HCT116 (cell line): ENCODE measurements around the gene NFATC1. TPM values are rescaled to one million over a fixed set of nuclear protein-coding genes. Genes with fewer than 3 reads are reported as not detected.

ENCODE experiments used
- ATAC-seq: fragments of 200-7000 bp; cut with Tn5 transposase; 2 replicates; pipeline ENCODE4 v1.9.1; 2020; ENCODE audit warnings: mild to moderate bottlenecking, moderate library complexity
- BruUV-seq: library from RNA; stranded (reverse); fragments of 400-500 nt; replicated peaks from 2 replicates; lab custom pipeline; 2021; lab: Mats Ljungman, UMichigan
- CTCF ChIA-PET: fragments of 300-600 bp; sonication (Branson Sonifier 250); formaldehyde crosslinking; loops from one replicate; lab custom pipeline; 2021; ENCODE audit warnings: antibody characterized with exemption; lab: Charles Lee
- POLR2A ChIA-PET: fragments of 300-600, 350-600 bp; sonication (Branson Sonifier 250); formaldehyde crosslinking; loops from one replicate; lab custom pipeline; 2021; ENCODE audit warnings: antibody characterized with exemption; lab: Charles Lee
- RAD21 ChIA-PET, 2 experiments: fragments of 300-600 bp; sonication (Branson Sonifier 250); formaldehyde crosslinking; loops; one replicate each; lab custom pipeline; 2023; ENCODE audit warnings: low total read pairs in 2 of 2; ENCODE audit not compliant: uncharacterized antibody in 2 of 2, unreplicated experiment in 2 of 2, low non-redundant PET in 1 of 2; lab: Charles Lee
- DNase-seq: peaks from one replicate; pipeline ENCODE4 v3.0.0-alpha.2; 2010; ENCODE audit warnings: low read depth, low spot score
- H2AFZ ChIP-seq: fragments of 200-600 bp; shearing (Covaris generic), sonication (generic); 2 replicates; pipeline ENCODE4 v1.6.1; 2017; ENCODE audit warnings: low read depth, mixed run types, mixed read lengths, antibody characterized with exemption, low read length; ENCODE audit not compliant: poor library complexity, severe bottlenecking
- H3K27ac ChIP-seq: 2 replicates; pipeline ENCODE4 v1.5.1; 2012; ENCODE audit warnings: low read depth, low read length
- H3K27me3 ChIP-seq: fragments of 200-600 bp; sonication (generic); 2 replicates; pipeline ENCODE4 v1.6.1; 2016; ENCODE audit warnings: mixed run types, low read length, mixed read lengths; ENCODE audit not compliant: insufficient read depth
- H3K36me3 ChIP-seq, 2 experiments: fragments of 200-500 bp in 1 of 2; fragments of 200-600 bp in 1 of 2; sonication (Bioruptor generic) in 1 of 2; sonication (generic) in 1 of 2; 2 replicates each; pipeline versions ENCODE4 v1.5.1 to v1.6.1; 2014 to 2016; ENCODE audit warnings: low read length in 2 of 2, inconsistent platforms in 1 of 2, mixed read lengths in 1 of 2, mixed run types in 1 of 2; ENCODE audit not compliant: insufficient read depth in 2 of 2, control insufficient read depth in 1 of 2
- H3K4me1 ChIP-seq, 2 experiments: fragments of 200-600 bp in 1 of 2; sonication (generic) in 1 of 2; 2 replicates each; pipeline versions ENCODE4 v1.5.1 to v1.6.1; 2012 to 2017; ENCODE audit warnings: low read length in 2 of 2, inconsistent platforms in 1 of 2, mild to moderate bottlenecking in 1 of 2, mixed read lengths in 1 of 2, mixed run types in 1 of 2, moderate library complexity in 1 of 2; ENCODE audit not compliant: insufficient read depth in 2 of 2, control insufficient read depth in 1 of 2
- H3K4me2 ChIP-seq: fragments of 200-600 bp; sonication (generic); 2 replicates; pipeline ENCODE4 v1.6.1; 2017; ENCODE audit warnings: mixed run types, low read length, mixed read lengths
- H3K4me3 ChIP-seq, 2 experiments: fragments of 200-600 bp in 1 of 2; sonication (generic) in 1 of 2; replicated peaks in 1 of 2; 2 replicates each; pipeline ENCODE4 v1.5.1; 2011 to 2016; ENCODE audit warnings: low read length in 2 of 2, control low read depth in 1 of 2, low read depth in 1 of 2, mild to moderate bottlenecking in 1 of 2, mixed read lengths in 1 of 2, mixed run types in 1 of 2
- H3K79me2 ChIP-seq: fragments of 200-600 bp; sonication (generic); 2 replicates; pipeline ENCODE4 v1.6.1; 2017; ENCODE audit warnings: mild to moderate bottlenecking, mixed run types, low read length, moderate library complexity, mixed read lengths; ENCODE audit not compliant: insufficient read depth
- H3K9ac ChIP-seq: fragments of 200-600 bp; sonication (generic); 2 replicates; pipeline ENCODE4 v1.6.1; 2016; ENCODE audit warnings: low read length, mixed read lengths
- H3K9me2 ChIP-seq: fragments of 200-600 bp; sonication (generic), shearing (Covaris generic); 2 replicates; pipeline ENCODE4 v1.6.1; 2017; ENCODE audit warnings: mixed run types, mild to moderate bottlenecking, moderate library complexity; ENCODE audit not compliant: insufficient read depth
- H3K9me3 ChIP-seq, 2 experiments: fragments of 200-500 bp in 1 of 2; fragments of 200-600 bp in 1 of 2; sonication (Bioruptor generic) in 1 of 2; sonication (generic) in 1 of 2; 2 replicates each; pipeline ENCODE4 v1.6.1; 2014 to 2017; ENCODE audit warnings: low read length in 2 of 2, mixed read lengths in 2 of 2, inconsistent platforms in 1 of 2, low read depth in 1 of 2, mild to moderate bottlenecking in 1 of 2, mixed run types in 1 of 2, moderate library complexity in 1 of 2; ENCODE audit not compliant: control insufficient read depth in 1 of 2, insufficient read depth in 1 of 2
- H4K20me1 ChIP-seq: fragments of 200-600 bp; sonication (generic), shearing (Covaris generic); 2 replicates; pipeline ENCODE4 v1.6.1; 2017; ENCODE audit warnings: mixed run types, mild to moderate bottlenecking, moderate library complexity; ENCODE audit not compliant: insufficient read depth
- CBX3 ChIP-seq: IDR thresholded peaks from 2 replicates; pipeline ENCODE4 v1.6.1; 2012; ENCODE audit warnings: low read depth
- CEBPB ChIP-seq: IDR thresholded peaks from 2 replicates; pipeline ENCODE4 v1.6.1; 2012; ENCODE audit warnings: low read depth
- CTCF ChIP-seq, 3 experiments: fragments of 200-600 bp in 1 of 3; sonication (generic) in 1 of 3; IDR thresholded peaks in 2 of 3; conservative IDR thresholded peaks in 1 of 3; 2 replicates each; pipeline ENCODE4 v1.5.1; 2012 to 2017; ENCODE audit warnings: low read depth in 2 of 3, low read length in 2 of 3, antibody characterized with exemption in 1 of 3, borderline replicate concordance in 1 of 3, control low read depth in 1 of 3, mild to moderate bottlenecking in 1 of 3, mixed read lengths in 1 of 3, mixed run types in 1 of 3, moderate library complexity in 1 of 3; ENCODE audit not compliant: insufficient read depth in 1 of 3
- ELF1 ChIP-seq: IDR thresholded peaks from 2 replicates; pipeline ENCODE4 v1.6.1; 2012; ENCODE audit warnings: low read depth, borderline replicate concordance
- EZH2phosphoT487 ChIP-seq: fragments of 200-600 bp; IDR thresholded peaks from 2 replicates; pipeline ENCODE4 v1.6.1; 2018; ENCODE audit warnings: antibody characterized with exemption, borderline replicate concordance
- POLR2A ChIP-seq: IDR thresholded peaks from 2 replicates; pipeline ENCODE4 v1.7.0; 2011; ENCODE audit warnings: borderline replicate concordance; ENCODE audit not compliant: insufficient read depth, insufficient read length; ENCODE audit errors: extremely low read depth
- RAD21 ChIP-seq: IDR thresholded peaks from 2 replicates; pipeline ENCODE4 v1.6.1; 2012; ENCODE audit warnings: low read depth, mild to moderate bottlenecking
- SP1 ChIP-seq: IDR thresholded peaks from 2 replicates; pipeline ENCODE4 v1.6.1; 2012; ENCODE audit warnings: low read depth
- TCF7L2 ChIP-seq: IDR thresholded peaks from 2 replicates; pipeline ENCODE4 v1.7.0; 2011; ENCODE audit warnings: borderline replicate concordance, inconsistent platforms; ENCODE audit not compliant: insufficient read depth, insufficient read length; ENCODE audit errors: extremely low read depth
- intact Hi-C: fragments of 100-400 bp; cut with micrococcal nuclease; formaldehyde crosslinking; loops from 2 replicates; pipeline ENCODE4 v1.10.0; 2022
- total RNA-seq: library from RNA; stranded (reverse); gene quantifications from one replicate; pipeline ENCODE4 v1.2.1, GENCODE V29; 2021; ENCODE audit not compliant: unreplicated experiment

The NFATC1 gene
- total RNA-seq, 1 experiment from 2014 or later: 20.8 TPM

GRCh38 chr18:79423211-79424007, 27.7 kb downstream of the NFATC1 start:
- Histone ChIP-seq H3K9me2 (no peaks in the 10 kb centered on the region), H3K9me3 (no peaks in the 10 kb centered on the region), H3K27ac (no peak overlapping the region), H3K4me3 (no peak overlapping the region), H3K27me3 (no peaks in the 10 kb centered on the region), H3K9ac (no peak overlapping the region), H4K20me1 (no peaks in the 10 kb centered on the region), H3K36me3 (no peaks in the 10 kb centered on the region; a peak in 1 of 4 replicates), H3K4me1 (no peaks in the 10 kb centered on the region), H2AFZ (no peak overlapping the region), H3K4me2 (no peak overlapping the region), H3K79me2 (peaks cover 4% of the 10 kb centered on the region; the same call in 1 of the 2 replicates)
- DNase-seq (no peak), ATAC-seq (no peak)
- BruUV-seq: no TSS peak
- CTCF ChIA-PET: no interaction called here
- TF ChIP-seq EZH2phosphoT487 (no peak), SP1 (no peak), TCF7L2 (no peak), POLR2A (no peak), RAD21 (no peak), CEBPB (no peak), CBX3 (no peak), ELF1 (no peak), CTCF (IDR thresholded peaks at IDR 0.05 in 2 of 3, conservative IDR thresholded peaks at IDR 0.05 in 1 of 3; ENCODE audit: borderline replicate concordance in 1 of 3, insufficient read depth in 1 of 3, low read depth in 2 of 3, low read length in 2 of 3) (no peak)
- POLR2A ChIA-PET: no interaction called here
- RAD21 ChIA-PET: no interaction called here
- intact Hi-C loops: no loop called here
